AG04450 (cell line): ENCODE data around the gene HOGA1. TPM values are rescaled to one million over a fixed set of nuclear protein-coding genes. Genes with fewer than 3 reads are reported as not detected.

ENCODE experiments used
- CTCF ChIA-PET: fragments of 300-600, 350-600 bp; formaldehyde crosslinking; extraction: SDS; loops from one replicate; lab custom pipeline; 2022; ENCODE audit warnings: antibody characterized with exemption, inconsistent platforms; lab: Charles Lee
- POLR2A ChIA-PET: fragments of 350-600 bp; formaldehyde crosslinking; extraction: SDS; loops from one replicate; lab custom pipeline; 2021; ENCODE audit warnings: antibody characterized with exemption, inconsistent platforms; lab: Yijun Ruan, JAX
- DNase-seq: peaks from one replicate; pipeline ENCODE4 v3.0.0-alpha.2; 2011; ENCODE audit warnings: low read depth, low spot score
- H3K27ac ChIP-seq: one replicate; pipeline ENCODE4 v1.5.1; 2012; ENCODE audit warnings: low read depth, low read length, control low read depth
- H3K27me3 ChIP-seq: one replicate; pipeline ENCODE4 v1.6.0; 2012; ENCODE audit warnings: low read length; ENCODE audit not compliant: control insufficient read depth, insufficient read depth
- H3K4me3 ChIP-seq: 2 replicates; pipeline ENCODE4 v1.5.1; 2011; ENCODE audit warnings: mild to moderate bottlenecking, low read depth, low read length, control low read depth
- H3K9me3 ChIP-seq: 2 replicates; pipeline ENCODE4 v1.5.1; 2012; ENCODE audit warnings: low read length; ENCODE audit not compliant: control insufficient read depth, insufficient read depth
- polyA plus RNA-seq: library from polyadenylated mRNA; depleted of rRNA; stranded (reverse); fragments of >200 nt; gene quantifications from 2 replicates; pipeline ENCODE4 v1.2.3, GENCODE V29; 2011
- TF ChIP-seq, protein P1 (sequence below): IDR thresholded peaks from 2 replicates; pipeline ENCODE4 v1.5.1; 2011; ENCODE audit warnings: low read depth, low read length, control low read depth, inconsistent platforms

The HOGA1 gene
- polyA plus RNA-seq, 1 experiment, result 0.53 TPM

DNA sequence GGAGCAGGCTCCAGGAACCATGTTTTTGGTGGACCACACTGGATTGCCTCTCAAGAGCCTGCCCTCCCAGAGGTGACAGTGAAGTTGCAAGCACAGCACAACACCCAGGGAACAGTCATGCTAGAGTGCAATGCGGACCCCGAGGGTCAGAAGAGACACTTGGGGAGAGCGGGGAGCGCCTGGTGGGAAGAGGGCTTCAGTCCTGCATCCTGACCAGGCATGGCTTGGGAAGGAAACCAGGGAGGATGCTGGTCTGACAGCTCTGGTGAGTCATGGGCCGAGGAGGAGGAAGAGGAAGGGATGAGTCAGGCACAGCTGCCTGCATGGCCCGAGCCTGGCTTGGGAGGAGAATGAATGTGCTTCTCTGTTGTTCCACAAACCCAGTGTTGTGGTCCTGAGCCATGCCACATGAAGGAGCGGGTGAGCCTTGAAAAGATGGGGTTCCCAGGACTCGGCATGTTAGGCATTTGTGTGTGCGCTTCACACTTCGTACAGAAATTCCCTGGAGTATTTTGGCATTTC, 41.1 kb upstream of the HOGA1 start:
- POLR2A ChIA-PET, result interaction anchor here (1.6 kb wide), 1 partner anchor 44 kb away, joined by 6 read pairs; the partner anchor contains the start of gene UBTD1

DNA sequence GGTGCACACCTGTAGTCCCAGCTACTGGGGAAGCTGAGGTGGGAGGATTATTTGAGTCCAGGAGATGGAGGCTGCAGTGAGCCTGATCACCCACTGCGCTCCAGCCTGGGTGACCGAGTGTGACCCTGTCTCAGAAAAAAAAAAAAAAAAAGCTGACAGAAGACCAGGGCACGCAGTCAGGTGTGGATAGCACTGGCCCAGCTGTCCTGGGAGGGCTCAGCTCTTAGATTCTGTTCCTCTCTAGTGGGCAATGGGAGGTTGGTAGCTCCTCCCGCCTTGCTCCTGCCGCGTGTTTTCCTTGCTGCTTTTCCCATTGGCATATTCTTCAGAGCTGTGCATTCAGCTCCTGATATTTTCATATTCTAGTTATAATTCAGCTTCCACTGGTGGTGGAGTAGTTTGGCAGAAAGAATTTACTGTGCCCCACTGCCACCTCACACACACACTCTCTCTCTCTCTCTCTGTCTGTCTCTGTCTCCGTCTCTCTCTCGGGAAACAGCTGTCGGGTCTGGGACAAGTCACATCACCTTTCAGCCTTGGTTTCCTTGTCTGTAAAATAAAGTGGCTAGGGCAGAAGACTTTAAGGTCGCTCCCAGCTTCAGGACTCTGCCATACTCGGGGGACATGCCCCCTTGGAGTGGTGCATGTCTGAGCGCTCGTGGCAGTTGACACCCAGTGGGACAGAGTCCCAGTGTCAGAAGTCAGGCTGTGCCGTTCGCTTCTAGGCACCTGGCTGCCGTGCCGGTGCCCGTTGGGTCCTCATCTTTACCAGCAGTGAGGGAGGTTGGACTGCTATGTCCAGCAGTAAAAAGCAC, 37.5 kb upstream of the HOGA1 start:
- CTCF ChIA-PET, result interaction anchor here (0.5 to 1.3 kb wide), 5 partner anchors 46 to 155 kb away, joined by 3 to 4 read pairs (median 3); no protein-coding TSS in a partner anchor
- Histone ChIP-seq H3K27me3 (no peaks in the 10 kb centered on the region), H3K27ac (no peak overlapping the region), H3K4me3 (no peak overlapping the region), H3K9me3 (no peaks in the 10 kb centered on the region)
- no peak for DNase-seq
- POLR2A ChIA-PET, result interaction anchor here (0.7 kb wide), 1 partner anchor 48 kb away, joined by 3 read pairs; the partner anchor contains the start of gene UBTD1
- TF ChIP-seq, protein P1, sequence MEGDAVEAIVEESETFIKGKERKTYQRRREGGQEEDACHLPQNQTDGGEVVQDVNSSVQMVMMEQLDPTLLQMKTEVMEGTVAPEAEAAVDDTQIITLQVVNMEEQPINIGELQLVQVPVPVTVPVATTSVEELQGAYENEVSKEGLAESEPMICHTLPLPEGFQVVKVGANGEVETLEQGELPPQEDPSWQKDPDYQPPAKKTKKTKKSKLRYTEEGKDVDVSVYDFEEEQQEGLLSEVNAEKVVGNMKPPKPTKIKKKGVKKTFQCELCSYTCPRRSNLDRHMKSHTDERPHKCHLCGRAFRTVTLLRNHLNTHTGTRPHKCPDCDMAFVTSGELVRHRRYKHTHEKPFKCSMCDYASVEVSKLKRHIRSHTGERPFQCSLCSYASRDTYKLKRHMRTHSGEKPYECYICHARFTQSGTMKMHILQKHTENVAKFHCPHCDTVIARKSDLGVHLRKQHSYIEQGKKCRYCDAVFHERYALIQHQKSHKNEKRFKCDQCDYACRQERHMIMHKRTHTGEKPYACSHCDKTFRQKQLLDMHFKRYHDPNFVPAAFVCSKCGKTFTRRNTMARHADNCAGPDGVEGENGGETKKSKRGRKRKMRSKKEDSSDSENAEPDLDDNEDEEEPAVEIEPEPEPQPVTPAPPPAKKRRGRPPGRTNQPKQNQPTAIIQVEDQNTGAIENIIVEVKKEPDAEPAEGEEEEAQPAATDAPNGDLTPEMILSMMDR, result no peak

More for the DNA sequence above, 41.1 kb upstream of the HOGA1 start:
- H3K27ac ChIP-seq, result peak overlapping the region; percentile 99
- no peaks in the 10 kb centered on the region for H3K27me3 ChIP-seq
- CTCF ChIA-PET, result interaction anchor here (1.0 to 6.2 kb wide), 3 partner anchors 9 to 44 kb away, joined by 3 to 30 read pairs (median 5); no protein-coding TSS in a partner anchor
- H3K4me3 ChIP-seq, result peak overlapping the region; percentile 3; the same call in 1 of the 2 replicates
- peak; percentile 84 for DNase-seq
- H3K9me3 ChIP-seq, result no peaks in the 10 kb centered on the region
- TF ChIP-seq, protein P1, result no peak

DNA sequence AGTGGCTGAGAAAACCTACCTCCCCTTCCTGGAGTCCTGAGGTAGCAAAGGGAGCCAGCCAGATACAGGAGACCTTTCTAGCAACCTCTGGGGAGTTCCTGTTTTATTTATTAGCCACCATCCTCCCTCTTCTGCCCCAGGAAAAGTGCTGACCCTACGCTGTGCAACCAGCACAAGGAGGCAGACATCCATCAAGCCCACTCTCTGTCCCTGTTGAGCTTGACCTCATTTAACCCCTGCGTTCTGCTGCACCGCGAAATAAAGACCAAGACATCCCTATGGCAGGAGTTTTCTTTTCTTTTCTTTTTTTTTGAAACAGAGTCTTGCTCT, 37.0 kb upstream of the HOGA1 start:
- ChIA-PET CTCF (no interaction called here), POLR2A (no interaction called here)
- TF ChIP-seq, protein P1, result no peak
- H3K4me3 ChIP-seq, result no peak overlapping the region
- H3K27me3 ChIP-seq, result no peaks in the 10 kb centered on the region
- no peak for DNase-seq
- no peak overlapping the region for H3K27ac ChIP-seq
- no peaks in the 10 kb centered on the region for H3K9me3 ChIP-seq

DNA sequence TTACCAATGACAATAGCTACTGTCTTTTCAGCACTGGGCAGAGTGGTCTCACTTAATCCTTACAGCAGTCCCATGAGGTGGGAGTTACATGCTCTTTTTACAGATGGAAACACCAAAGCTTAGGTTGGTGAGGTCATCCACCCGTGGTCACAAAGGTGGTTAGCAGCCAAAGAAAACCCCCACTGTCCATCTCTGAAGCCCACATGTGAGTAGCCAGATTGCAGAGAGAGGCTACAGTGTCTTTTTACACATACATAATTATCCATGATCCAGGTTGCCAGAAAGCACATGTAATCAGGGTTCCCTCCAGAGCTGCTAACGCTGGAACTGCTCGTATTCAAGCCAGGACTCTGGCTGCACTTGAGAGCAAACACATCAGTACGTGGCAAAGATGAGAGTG, 36.2 kb upstream of the HOGA1 start:
- no peak overlapping the region for H3K4me3 ChIP-seq
- no peaks in the 10 kb centered on the region for H3K27me3 ChIP-seq
- no peak for DNase-seq
- TF ChIP-seq, protein P1, result no peak
- POLR2A ChIA-PET, result no interaction called here
- CTCF ChIA-PET, result interaction anchor here (2.4 kb wide), 1 partner anchor 24 kb away, joined by 7 read pairs; the partner anchor contains the start of gene ANKRD2
- H3K27ac ChIP-seq, result no peak overlapping the region
- H3K9me3 ChIP-seq, result no peaks in the 10 kb centered on the region
